Activated T-cell treated with anti-CD3 and anti-CD28 coated beads, Interleukin-2, amount 50 U/mL, for 1 hour (primary cell): ENCODE data around the gene DLGAP1.
A peak's percentile ranks its signal among the peaks of the same experiment; 100 is the strongest.
"Not testable (repeated sequence)": the region's sequence is repeated elsewhere in the genome, so short reads cannot be mapped to it uniquely, and the experiment has no call there.

ENCODE experiments used
- DNase-seq: peaks from one replicate; pipeline ENCODE4 v3.0.0-alpha.2; 2020

Gene DLGAP1

GRCh38 chr18:3607309-3608098 is 847.6 kb downstream of the DLGAP1 start:
- DNase-seq, result no peak

GRCh38 chr18:3606863-3607262 is 848.2 kb downstream of the DLGAP1 start:
- not testable (repeated sequence) for DNase-seq

GRCh38 chr18:3605954-3606443 is 849.1 kb downstream of the DLGAP1 start:
- DNase-seq, result peak; percentile 54

DNA sequence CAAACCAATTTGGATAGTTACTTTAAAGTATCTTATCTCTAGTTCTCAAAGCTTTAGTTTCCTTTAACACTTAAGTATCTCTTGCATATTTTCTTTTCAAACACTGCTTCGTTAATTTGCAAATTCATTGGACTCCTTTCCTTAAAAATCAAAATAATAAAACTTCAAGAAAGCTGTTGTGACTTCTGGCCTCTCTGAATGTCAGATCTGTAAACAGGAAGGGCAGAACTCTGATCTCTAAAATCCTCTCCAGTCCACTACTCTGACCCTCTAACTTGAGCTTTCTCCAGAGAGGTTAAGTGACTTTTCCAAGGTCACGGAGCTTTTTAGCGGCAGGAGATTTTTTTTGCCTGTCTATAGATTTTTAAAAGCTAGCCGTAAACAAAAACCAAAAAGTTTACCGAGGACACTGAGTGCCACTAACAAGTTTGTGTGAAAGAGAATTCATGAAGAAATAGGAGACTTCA is 849.6 kb downstream of the DLGAP1 start:
- DNase-seq, result no peak

DNA sequence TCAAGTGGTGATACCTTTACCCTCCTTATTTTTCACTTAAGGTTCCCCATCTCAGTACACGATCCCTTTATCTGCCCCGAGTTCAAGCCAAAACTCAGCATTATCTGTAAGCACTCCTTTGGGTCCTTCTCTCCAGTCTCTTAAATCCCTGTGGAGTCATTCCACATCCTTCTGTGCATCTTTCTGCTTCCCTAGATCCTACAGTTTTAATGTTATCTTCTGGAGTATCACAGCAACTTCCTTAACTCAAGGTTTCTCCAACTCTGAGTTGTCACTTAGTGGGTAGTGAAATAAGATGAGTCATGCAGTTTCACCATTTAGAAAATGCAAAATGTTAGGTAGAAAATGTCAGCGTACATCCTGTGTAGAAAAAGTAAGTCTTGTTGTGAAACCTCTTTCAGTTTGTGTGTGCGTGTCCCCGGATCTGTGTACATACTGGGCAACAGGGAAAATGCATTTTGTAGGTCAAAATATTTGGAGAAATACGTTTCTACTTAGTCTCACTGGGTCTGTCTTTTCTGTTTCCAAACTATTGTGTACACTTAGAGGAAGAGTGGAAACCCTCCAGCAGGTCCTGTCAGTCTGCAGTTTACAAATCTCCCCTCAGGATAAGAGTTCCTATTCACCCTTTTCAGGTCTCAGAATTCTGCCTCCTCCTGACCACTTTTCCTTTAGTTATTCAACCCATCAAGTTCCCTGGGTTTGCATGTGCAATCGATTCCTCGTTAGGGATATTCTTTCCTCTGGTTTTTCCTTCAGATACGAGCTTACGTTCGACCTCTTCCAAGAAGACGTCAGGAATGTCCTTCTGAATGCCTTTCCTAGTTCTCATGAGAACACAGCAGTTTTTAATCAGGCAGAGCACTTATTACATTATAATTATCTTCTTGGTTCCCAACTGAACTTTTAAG is 850.4 kb downstream of the DLGAP1 start:
- DNase-seq, result no peak

- no peak for DNase-seq
These were observed 850.9 kb downstream of the DLGAP1 start for GRCh38 chr18:3604235-3604497.

DNA sequence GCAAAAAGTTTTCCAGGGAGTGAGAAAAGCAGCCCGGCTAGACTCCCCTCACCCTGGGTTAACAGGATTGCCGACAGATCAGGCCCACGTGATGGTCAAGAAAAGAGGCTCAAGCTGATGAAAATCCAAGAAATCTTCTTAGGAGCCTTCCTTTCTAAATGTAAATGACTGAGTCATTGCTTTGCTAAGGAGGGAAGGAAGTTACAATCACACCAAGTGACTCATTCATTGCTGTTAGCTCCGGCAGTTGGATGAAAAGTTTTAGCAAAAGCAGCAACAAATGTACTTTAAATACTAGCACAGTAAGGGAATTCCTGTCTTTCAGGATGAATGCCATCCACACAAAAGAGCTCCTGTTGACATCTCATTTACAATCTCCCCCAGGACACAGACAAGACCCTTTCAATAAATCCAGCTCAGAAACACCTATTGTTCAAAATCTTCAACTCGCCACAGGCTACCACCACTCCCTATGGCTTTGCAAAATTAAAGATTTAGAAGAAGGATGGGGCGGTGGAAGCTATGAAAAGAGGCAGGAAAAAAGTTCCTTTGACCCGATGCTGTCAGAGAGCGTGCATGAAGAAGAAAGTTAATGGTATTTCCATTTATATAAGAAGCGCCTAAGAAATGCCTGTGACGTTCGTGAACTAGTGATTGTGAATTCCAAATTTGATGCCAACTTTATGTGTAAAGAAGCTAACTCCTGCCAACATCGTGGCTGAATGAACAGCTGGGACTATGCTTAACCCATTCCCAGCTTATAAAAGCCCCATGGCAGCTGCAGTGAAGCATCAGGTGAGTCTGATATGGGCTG is 851.5 kb downstream of the DLGAP1 start:
- peak; percentile 36 for DNase-seq

DNA sequence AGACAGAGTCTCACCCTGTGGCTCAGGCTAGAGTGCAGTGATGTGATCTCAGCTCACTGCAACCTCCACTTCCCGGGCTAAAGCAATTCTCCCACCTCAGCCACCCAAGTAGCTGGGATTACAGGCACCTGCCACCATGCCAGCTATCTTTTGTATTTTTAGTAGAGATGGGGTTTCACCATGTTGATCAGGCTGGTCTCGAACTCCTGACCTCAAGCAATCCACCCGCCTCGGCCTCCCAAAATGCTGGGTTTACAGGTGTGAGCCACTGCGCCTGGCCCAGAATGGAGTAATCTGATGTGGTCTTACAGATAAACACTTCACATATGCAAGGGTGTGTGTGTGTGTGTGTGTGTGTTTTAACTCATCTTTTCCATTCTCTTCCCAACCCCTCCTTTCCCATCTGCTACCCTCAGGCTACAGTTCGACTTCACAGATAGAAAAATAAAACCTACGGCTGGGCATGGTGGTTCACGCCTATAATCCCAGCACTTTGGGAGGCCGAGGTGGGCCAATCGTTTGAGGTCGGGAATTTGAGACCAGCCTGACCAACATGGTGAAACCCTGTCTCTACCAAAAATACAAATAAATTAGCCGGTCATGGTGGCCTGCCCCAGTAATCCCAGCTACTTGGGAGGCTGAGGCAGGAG is 853.9 kb downstream of the DLGAP1 start:
- DNase-seq, result not testable (repeated sequence)

DNA sequence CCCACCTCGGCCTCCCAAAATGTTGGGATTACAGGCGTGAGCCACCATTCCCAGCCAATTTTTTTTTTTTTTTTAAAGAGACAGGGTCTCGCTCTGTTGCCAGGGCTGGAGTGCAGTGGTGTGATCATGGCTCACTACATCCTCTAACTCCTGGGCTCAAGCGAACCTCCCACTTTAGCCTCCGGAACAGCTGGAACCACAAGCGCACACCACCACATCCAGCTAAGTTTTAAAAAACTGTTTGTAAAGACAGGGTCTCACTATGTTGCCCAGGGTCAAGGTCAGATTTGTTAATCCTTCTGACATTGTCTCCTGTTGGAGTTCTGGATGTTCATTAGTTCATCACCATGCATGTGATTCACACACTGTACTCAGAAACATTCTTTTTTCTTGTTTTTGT is 855.2 kb downstream of the DLGAP1 start:
- no peak for DNase-seq

DNA sequence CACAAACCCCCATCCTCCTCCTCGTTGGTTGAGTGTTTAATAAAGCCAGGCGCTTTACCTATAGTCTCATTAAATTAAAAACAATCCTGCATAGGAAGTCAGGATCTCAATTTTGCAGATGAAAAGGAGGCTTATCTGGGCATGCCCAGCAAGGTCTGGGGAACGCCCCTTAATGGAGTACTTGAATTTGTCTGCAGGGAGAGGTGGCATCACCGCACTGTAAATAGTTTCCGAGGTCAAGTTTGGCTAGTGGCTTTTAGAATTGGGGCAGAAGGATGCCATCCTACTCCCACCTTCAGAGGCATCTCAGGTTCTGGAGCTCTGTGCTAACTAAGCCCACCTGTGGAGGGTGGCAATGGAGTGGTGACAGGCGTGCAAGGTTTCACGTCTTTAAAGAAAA is 855.9 kb downstream of the DLGAP1 start:
- no peak for DNase-seq

GRCh38 chr18:3598581-3598980 is 856.5 kb downstream of the DLGAP1 start:
- no peak for DNase-seq

DNA sequence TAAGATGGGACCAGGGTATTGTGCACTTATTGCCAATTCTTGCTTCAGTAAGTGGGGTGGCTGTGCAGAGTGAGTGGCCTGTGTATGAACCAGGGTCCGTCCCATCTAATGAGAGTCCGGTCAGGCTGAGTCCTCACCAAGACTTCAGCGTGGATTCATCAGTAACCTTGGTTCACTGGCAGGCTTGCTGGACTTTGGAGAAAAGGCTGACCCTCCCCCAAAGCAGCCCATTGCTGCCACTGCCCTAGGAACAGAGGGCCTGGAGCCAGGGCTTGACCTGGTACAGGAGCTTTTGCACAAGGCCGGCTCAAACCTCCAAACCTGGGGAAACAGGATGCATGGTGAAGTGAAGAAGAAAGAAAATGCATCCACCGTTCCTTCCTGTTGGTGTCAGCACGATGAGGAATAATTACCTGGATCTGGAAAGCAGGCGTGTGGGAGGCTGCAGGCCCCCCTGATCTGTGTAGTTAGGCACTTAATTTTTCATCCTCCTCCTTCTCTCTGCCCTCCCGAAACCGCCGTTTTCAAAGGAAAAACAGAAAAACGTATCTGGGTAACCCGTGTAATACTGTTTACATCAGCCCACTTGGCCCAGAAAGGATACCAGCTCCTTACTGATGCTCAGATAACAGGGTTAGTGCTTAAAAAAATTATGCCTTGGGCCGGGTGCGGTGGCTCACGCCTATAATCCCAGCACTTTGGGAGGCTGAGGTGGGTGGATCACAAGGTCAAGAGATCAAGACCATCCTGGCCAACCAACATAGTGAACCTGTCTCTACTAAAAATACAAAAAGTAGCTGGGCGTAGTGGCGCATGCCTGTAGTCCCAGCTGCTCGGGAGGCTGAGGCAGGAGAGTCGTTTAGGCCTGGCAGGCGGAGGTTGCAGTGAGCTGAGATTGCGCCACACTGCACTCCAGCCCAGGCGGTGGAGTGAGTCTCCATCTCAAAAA is 857.4 kb downstream of the DLGAP1 start:
- DNase-seq, result no peak

DNA sequence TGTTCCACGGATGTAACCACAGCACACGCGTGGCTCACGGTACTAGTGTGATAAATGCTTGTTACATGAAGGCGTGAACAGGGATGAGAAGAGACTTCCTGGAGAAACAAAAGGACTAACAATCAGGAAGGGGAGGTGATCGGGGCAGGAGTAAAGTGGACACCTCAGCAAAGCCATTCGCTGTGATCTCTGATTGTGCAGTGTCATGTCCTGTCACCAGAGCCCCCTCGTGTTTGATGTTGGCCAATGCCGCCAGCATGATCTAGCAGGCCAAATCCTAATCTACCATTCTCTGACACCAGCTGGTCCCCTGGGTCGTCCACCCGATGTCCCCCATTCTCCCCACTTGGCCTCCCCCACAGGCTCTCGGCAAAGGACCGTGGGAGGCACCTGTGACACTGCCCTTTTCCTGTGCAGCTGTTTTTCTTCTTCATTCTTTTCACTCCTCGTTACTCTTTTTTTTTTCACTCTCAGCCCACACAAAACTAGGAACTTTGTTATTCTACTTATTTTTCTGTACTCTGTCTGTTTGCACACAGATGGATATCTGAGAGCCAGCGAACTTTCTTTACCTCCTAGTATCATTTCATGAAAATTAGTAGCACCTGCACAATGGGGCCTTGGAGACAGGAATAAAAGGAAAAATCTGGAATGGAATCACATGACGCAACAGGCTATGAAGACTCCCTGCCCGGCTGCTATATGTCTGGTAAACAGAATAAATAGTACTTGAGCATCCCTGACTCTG is 858.3 kb downstream of the DLGAP1 start:
- peak; percentile 44 for DNase-seq

GRCh38 chr18:3596324-3596636 is 858.8 kb downstream of the DLGAP1 start:
- DNase-seq, result no peak

DNA sequence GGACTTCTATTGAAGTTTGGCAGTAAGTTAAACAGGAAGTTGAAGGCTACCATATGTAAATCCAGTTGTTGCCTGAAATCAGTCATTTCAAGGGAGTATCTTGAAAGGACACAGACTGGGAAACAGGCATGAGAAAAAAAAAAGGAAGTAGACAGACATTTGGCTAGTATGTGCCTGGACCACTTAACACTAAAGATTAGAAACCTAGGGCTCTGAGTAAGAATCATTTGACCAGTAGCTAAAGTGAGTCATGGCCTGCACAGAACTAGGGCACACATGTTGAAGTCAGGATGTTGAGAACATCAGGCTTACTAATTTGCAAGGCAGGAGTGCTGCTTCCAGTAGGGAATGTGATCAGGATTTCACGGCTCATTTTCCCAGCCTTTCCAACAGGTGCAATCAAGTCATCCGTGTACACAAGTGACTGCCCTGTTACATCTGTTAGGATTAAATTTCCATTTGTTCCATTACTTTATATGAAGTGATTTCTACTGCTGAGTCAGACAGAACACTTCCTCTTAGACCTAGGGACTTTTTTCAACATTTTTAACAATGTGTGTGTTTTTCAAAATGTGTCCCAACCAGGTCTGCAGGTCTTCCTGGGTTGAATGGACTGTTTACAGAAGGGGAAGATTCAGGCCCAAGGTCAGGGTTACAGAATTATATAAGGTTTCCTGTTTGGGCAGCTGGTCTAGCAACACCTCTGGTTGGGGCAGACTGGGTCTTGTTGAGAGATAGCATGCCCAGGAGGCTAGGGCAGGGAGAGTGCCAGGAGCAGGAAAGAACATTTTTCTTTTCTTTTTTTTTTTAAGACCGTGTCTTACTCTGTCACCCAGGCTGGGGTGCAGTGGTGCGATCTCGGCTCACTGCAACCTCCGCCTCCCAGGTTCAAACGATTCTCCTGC is 859.5 kb downstream of the DLGAP1 start:
- peak; percentile 49 for DNase-seq

DNA sequence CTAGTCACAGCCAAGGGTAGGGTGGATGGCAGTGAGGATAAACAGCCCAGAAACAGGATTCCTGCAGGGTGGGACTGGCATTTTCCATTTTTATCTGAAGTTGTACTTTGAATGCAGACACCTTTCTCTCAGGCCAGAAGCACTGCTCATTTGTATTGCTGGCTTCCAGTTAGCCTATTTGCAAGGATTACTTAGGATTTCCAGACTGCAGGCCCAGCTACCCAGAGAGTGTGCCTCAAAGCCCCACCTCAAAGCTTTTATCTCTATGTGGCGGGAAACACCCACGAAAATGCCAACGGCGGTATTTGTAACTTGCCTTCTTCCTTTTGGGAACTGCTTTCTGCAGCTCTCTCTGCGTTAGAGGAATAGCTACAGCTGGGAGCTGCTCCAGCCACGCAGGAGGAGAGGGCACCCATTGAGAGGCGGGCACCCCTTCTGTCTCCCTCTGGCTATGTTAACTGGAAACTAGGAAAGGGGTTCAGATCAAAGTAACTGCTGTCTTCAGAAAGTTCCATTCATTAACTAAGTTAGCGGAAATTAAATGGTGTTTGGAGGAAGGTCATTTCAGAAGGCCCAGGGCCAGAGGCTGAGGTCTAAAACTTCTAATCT is 860.2 kb downstream of the DLGAP1 start:
- DNase-seq, result peak; percentile 43

GRCh38 chr18:3593904-3594759 is 861.0 kb downstream of the DLGAP1 start:
- peak; percentile 84 for DNase-seq

DNA sequence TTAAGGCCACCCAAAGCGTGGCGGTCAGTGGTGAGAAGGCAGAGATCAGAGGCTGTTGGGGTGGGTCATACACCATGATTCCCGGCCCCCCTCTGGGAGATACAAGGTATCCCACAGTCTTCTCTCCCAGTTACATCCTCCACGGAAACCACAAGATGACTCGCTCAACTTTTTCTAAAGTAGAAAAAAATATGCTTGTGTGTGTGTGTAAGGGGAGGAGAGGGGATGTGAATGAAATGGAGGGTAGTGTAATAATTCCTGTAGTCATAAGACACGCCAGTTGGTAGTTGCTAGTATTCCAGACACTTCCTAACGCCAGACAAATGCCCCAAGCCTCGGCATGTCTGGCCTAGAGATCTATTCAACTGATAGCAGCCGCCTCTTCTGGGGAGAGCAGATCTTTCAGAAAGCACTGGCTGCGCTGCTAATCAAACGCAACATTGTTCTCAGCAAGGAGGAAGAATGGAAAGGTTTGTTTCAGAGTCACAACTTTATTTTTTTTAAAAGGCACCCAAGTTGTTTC is 861.7 kb downstream of the DLGAP1 start:
- DNase-seq, result peak; percentile 62
